Thyroid gland (tissue), 4 donors: ENCODE results near the gene MRPL46.

Experiments used
- CTCF ChIP-seq, 6 experiments: fragments of 200-600 bp in 3 of 6; fragments of 450-650 bp in 3 of 6; sonication (generic) in 3 of 6; IDR thresholded peaks; one replicate each; pipeline ENCODE4 v1.5.1; 2016 to 2019; ENCODE audit warnings: antibody characterized with exemption in 6 of 6, mild to moderate bottlenecking in 2 of 6, inconsistent platforms in 1 of 6, moderate library complexity in 1 of 6
- POLR2A ChIP-seq, 2 donors: fragments of 450-650 bp; IDR thresholded peaks; one replicate each; pipeline ENCODE4 v1.6.1; 2017; ENCODE audit warnings: antibody characterized with exemption in 2 of 2, mild to moderate bottlenecking in 2 of 2, moderate library complexity in 1 of 2

- no peak for TF ChIP-seq CTCF (IDR thresholded peaks at IDR 0.05)
- no peak for TF ChIP-seq POLR2A (IDR thresholded peaks at IDR 0.05)
Measured at GRCh38 chr15:88428053-88428452, 39.1 kb downstream of the MRPL46 start.
